Measurements from ENCODE around the gene MED10.
"Not testable (repeated sequence)": the region's sequence is repeated elsewhere in the genome, so short reads cannot be mapped to it uniquely, and the experiment has no call there.

Gene MED10

DNA sequence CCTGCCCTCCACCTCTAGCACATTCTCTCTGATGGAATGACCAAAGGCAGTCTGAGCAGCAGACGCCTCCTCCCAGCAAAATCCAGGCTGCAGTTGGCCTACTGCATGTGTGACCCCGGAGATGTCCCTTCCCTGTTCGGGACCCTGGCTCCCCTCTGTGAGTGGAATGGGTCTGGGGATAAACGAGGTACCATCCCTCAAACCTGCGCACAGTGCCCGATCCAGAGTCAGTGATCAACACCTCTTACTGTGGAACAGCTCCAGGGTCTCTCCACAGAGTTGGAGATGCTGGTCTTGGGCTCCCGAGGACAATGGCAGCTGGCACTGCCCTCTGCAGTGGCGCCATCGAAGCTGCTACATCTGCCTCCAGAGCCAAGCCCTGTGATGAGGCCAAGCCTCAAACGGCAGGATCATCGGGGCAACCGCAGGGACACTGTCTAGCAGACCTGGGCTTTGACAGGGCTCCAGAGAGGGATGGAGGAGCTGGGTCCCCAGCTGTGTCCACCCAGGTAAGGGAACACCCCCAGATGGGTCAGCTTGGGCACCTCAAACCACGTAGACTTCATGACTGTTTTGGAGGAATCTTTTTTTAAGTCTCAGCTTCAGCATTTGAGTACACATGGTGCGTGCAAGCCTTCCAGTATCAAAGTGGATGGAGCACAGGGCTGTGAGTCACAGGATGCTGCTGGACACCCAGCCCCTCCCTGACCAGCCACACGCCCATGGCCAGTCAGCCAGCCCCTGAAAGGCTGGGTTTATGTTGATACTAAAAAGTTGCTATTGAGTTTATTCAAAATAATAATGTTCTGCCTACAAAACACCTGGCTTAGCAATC, 13.0 kb downstream of the MED10 start:
- peak; percentile 47 for DNase-seq (ENCODE audit: low spot score)
- no peak overlapping the region for H3K4me3 ChIP-seq
- no peak overlapping the region for H3K27ac ChIP-seq
- TF ChIP-seq, protein P1, sequence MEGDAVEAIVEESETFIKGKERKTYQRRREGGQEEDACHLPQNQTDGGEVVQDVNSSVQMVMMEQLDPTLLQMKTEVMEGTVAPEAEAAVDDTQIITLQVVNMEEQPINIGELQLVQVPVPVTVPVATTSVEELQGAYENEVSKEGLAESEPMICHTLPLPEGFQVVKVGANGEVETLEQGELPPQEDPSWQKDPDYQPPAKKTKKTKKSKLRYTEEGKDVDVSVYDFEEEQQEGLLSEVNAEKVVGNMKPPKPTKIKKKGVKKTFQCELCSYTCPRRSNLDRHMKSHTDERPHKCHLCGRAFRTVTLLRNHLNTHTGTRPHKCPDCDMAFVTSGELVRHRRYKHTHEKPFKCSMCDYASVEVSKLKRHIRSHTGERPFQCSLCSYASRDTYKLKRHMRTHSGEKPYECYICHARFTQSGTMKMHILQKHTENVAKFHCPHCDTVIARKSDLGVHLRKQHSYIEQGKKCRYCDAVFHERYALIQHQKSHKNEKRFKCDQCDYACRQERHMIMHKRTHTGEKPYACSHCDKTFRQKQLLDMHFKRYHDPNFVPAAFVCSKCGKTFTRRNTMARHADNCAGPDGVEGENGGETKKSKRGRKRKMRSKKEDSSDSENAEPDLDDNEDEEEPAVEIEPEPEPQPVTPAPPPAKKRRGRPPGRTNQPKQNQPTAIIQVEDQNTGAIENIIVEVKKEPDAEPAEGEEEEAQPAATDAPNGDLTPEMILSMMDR (IDR thresholded peaks at IDR 0.05) = no peak

- not testable (repeated sequence) for H3K4me3 ChIP-seq; DNase-seq (ENCODE audit: low spot score); H3K27ac ChIP-seq
Measured at GRCh38 chr5:6363454-6364011, 14.8 kb downstream of the MED10 start.

GRCh38 chr5:6362846-6363245, 15.5 kb downstream of the MED10 start:
- Histone ChIP-seq H3K27ac (no peak overlapping the region), H3K4me3 (no peak overlapping the region)
- TF ChIP-seq, protein P1 (IDR thresholded peaks at IDR 0.05) = no peak
- peak; percentile 57 for DNase-seq (ENCODE audit: low spot score)

GRCh38 chr5:6361101-6361500, 17.2 kb downstream of the MED10 start:
- TF ChIP-seq, protein P1 (IDR thresholded peaks at IDR 0.05) = no peak
- Histone ChIP-seq H3K27ac (no peak overlapping the region), H3K4me3 (no peak overlapping the region)
- DNase-seq (ENCODE audit: low spot score) = peak; percentile 40

DNA sequence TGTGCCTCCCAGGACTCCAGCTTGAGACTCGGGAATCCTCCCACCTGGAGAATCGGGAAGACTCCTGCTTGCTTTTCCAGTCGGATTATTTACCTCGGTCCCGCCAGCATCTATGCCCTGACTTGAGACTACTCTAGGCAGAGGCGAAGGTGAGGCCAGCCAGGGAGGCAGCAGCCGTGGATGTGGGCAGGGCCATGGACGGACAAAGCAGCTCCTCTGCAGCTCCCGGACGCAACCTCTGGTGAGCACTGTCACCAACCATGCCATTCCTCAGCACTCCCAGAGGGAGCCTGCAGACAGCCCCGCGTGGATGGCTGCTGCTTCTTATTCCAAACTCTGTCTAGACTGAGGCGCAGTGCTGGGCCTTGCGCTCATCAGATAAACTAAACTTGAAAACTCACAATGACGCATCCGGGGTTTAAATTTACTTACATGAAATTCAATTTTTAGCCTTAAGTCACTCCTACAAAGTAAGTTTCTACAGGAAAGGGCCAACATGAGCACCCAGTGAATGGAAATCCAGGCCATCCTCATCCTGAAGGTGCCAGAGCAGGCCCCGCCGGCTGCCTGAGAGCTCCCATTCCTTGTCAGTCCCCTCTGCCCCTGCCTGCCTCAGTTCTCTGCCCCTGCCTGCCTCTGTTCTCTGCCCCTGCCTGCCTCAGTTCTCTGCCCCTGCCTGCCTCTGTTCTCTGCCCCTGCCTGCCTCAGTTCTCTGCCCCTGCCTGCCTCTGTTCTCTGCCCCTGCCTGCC, 17.8 kb downstream of the MED10 start:
- no peak for DNase-seq (ENCODE audit: low spot score)
- Histone ChIP-seq H3K4me3 (no peak overlapping the region), H3K27ac (no peak overlapping the region)
- TF ChIP-seq, protein P1 (IDR thresholded peaks at IDR 0.05) = no peak

- Histone ChIP-seq H3K27ac (no peak overlapping the region), H3K4me3 (no peak overlapping the region)
- peak; percentile 31 for DNase-seq (ENCODE audit: low spot score)
- TF ChIP-seq, protein P1 (IDR thresholded peaks at IDR 0.05) = no peak
Measured at GRCh38 chr5:6359555-6360322, 18.6 kb downstream of the MED10 start.

- DNase-seq (ENCODE audit: low spot score) = no peak
- Histone ChIP-seq H3K4me3 (no peak overlapping the region), H3K27ac (no peak overlapping the region)
- TF ChIP-seq, protein P1 (IDR thresholded peaks at IDR 0.05) = no peak
Measured at GRCh38 chr5:6358434-6358820, 19.9 kb downstream of the MED10 start.

DNA sequence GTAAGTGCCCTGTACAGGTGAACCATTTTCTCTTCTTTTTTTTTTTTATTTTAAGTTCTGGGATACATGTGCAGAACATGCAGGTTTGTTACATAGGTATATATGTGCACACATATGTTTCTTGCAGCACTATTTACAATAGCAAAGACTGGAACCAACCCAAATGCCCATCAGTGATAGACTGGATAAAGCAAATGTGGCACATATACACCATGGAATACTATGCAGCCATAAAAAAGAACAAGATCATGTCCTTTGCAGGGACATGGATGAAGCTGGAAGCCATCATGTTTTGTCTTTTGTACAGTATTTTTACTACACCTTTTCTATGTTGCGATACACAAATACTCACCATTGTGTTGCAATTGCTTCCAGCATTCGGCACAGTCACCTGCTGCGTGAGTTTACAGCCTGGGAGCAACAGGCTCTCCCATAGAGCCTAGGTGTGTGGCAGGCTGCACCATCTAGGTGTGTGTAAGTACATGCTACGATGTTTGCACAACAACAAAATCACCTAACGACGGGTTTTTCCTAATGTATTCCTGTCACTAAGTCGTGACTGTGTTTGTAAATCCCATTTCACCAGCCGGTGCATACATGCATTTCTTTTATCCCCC, 20.4 kb downstream of the MED10 start:
- not testable (repeated sequence) for H3K27ac ChIP-seq; H3K4me3 ChIP-seq; DNase-seq (ENCODE audit: low spot score)
